ENCODE results near the gene OR6K6. TPM values are rescaled to one million over a fixed set of nuclear protein-coding genes. Genes with fewer than 3 reads are reported as not detected.

OR6K6 gene
- total and polyA plus RNA-seq, 9 donors: not detected

- intact Hi-C loops (cut with DNase I): no loop called here
- H3K27me3 ChIP-seq: no peaks in the 10 kb centered on the region
- WGBS, 3 donors: 87 to 100% (median 94%) methylated on average over 2 of the region's 2 CpGs
- H3K27ac ChIP-seq: no peak overlapping the region
- DNase-seq: no peak
- TF ChIP-seq POLR2A (IDR thresholded peaks at IDR 0.05): no peak
- no peak for TF ChIP-seq EP300 (IDR thresholded peaks at IDR 0.05)
- no peak for TF ChIP-seq CTCF (IDR thresholded peaks at IDR 0.05)
- no peaks in the 10 kb centered on the region for H3K36me3 ChIP-seq
- no peaks in the 10 kb centered on the region for H3K4me1 ChIP-seq (ENCODE audit: insufficient read depth)
- H3K4me3 ChIP-seq: no peak overlapping the region
- H3K9me3 ChIP-seq: no peaks in the 10 kb centered on the region
Measured at GRCh38 chr1:158793604-158794003, 39.1 kb downstream of the OR6K6 start.

- DNase-seq: no peak
- H3K27me3 ChIP-seq: no peaks in the 10 kb centered on the region
- no peak overlapping the region for H3K27ac ChIP-seq
- intact Hi-C loops (cut with DNase I): no loop called here
- no peak overlapping the region for H3K4me3 ChIP-seq
- H3K4me1 ChIP-seq (ENCODE audit: insufficient read depth): no peaks in the 10 kb centered on the region
- H3K9me3 ChIP-seq: no peaks in the 10 kb centered on the region
- WGBS, 3 donors: 79 to 84% (median 80%) methylated on average over 6 of the region's 6 CpGs
- no peaks in the 10 kb centered on the region for H3K36me3 ChIP-seq
- TF ChIP-seq EP300 (IDR thresholded peaks at IDR 0.05): no peak
- no peak for TF ChIP-seq CTCF (IDR thresholded peaks at IDR 0.05)
- no peak for TF ChIP-seq POLR2A (IDR thresholded peaks at IDR 0.05)
Measured at GRCh38 chr1:158794247-158794646, 39.7 kb downstream of the OR6K6 start.

- H3K27ac ChIP-seq: no peak overlapping the region
- H3K4me1 ChIP-seq (ENCODE audit: insufficient read depth): no peaks in the 10 kb centered on the region
- WGBS, 3 donors: 37 to 47% (median 46%) methylated on average over 3 of the region's 3 CpGs
Measured at GRCh38 chr1:158798531-158798930, 44.0 kb downstream of the OR6K6 start.

GRCh38 chr1:158799689-158800088 lies 45.2 kb downstream of the OR6K6 start:
- TF ChIP-seq CTCF (IDR thresholded peaks at IDR 0.05): no peak
- TF ChIP-seq EP300 (IDR thresholded peaks at IDR 0.05): no peak
- no peak for TF ChIP-seq POLR2A (IDR thresholded peaks at IDR 0.05)
- H3K4me3 ChIP-seq: no peak overlapping the region
- H3K4me1 ChIP-seq (ENCODE audit: insufficient read depth): no peaks in the 10 kb centered on the region
- no peaks in the 10 kb centered on the region for H3K27me3 ChIP-seq
- DNase-seq: no peak
- H3K9me3 ChIP-seq: no peaks in the 10 kb centered on the region
- 83 to 91% (median 86%) methylated on average over 4 of the region's 4 CpGs for WGBS, 3 donors
- intact Hi-C loops (cut with DNase I): no loop called here
- H3K36me3 ChIP-seq: no peaks in the 10 kb centered on the region
- H3K27ac ChIP-seq: no peak overlapping the region

More at GRCh38 chr1:158798531-158798930, 44.0 kb downstream of the OR6K6 start:
- no peaks in the 10 kb centered on the region for H3K9me3 ChIP-seq
- H3K36me3 ChIP-seq: no peaks in the 10 kb centered on the region
- intact Hi-C loops (cut with DNase I): no loop called here
- no peak for DNase-seq
- no peak overlapping the region for H3K4me3 ChIP-seq
- no peak for TF ChIP-seq POLR2A (IDR thresholded peaks at IDR 0.05)
- no peak for TF ChIP-seq CTCF (IDR thresholded peaks at IDR 0.05)
- TF ChIP-seq EP300 (IDR thresholded peaks at IDR 0.05): no peak
- no peaks in the 10 kb centered on the region for H3K27me3 ChIP-seq

Measured in ovary (tissue), 9 donors.